GM18520 (cell line): ENCODE data around the gene XIRP2.

Source experiments
- ATAC-seq: cut with Tn5 transposase; IDR thresholded peaks from one replicate; pipeline ENCODE4 v1.9.1; 2021; ENCODE audit not compliant: unreplicated experiment

XIRP2 gene

GRCh38 chr2:167289651-167290410, 401.6 kb downstream of the XIRP2 start:
- ATAC-seq: no peak

DNA sequence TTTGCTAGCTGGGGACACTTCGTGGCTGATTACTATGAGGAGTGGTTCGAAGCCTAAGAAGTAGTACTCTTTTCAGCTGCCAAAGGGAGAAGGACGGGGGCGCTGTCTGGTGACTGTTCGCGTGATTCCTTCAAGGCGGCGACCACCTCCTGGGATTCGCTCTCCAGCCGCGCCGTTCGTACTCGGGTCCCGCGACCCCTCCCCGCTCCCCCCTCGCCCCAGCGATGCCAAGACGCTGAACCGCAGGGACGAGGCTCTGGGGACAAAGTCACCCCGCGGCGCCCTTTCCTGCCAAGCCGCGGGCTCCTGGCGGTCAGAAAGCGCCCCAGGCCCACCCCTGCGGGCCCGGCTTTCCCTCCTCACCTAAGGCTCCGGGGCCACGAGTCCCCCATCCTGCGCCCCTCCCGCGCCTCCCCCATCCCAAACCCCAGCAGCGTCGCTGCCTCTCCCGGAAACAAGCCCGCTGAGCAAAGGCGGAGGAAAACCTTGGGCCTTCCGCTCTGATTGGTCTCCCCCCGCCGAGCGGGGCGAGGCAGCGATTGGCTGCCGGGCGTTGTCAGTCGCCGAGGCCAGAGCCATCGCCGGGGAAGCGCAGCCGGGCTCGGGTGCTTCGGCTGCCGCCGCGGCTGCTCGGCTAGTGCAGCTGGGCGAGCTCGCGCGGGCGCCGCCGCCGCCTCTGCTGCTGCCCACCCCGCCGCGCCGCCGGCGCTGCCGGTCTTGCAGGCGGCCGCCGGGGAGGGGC, 404.3 kb downstream of the XIRP2 start, which contains the start of gene B3GALT1:
TSS of gene B3GALT1 (plus strand) at position 572 of the 742 bp plus-strand sequence.
- ATAC-seq: peak; percentile 99

- ATAC-seq: no peak
Measured at GRCh38 chr2:167293172-167293781, 405.0 kb downstream of the XIRP2 start.

DNA sequence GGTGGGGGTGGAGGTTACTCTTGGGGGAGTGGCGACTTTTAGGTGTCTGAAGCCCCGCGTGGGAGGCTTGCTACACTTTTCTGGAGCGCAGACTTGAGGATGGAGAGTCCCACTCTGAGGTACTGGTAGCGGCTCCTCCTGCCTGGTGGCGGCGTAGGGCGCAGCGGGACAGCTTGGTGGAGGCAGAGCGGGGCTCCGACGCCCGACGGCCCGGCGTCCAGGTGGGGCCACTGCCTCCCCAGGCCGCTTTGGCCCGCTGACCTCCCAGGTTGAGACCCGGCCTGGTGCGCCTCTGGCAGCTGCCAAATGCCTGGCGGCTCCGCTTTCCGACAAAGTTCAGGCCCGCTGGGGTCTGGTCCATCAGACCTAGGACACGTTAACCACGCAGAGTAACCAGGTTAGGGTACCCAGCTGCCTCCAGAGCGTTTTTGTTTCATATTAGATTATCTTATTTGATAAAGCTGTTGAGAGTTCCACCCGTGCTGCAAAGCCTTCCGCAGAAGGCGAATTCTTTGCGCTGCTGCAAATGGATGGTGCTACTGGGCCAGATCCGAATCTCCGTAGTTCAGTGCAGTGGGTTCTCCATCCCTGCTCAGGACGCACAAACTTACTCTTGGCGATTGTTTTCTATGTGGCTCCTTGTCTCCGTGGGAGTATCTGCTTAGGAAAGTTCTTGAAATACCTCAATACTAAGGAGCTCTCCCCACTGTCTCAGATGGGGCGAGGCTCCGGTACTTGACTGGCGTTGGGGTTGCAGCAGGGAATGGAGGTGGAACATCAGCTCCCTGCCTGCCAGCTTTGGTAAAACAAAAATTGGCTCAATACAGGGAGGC, 405.9 kb downstream of the XIRP2 start:
- no peak for ATAC-seq

GRCh38 chr2:167294776-167295140, 406.5 kb downstream of the XIRP2 start:
- no peak for ATAC-seq

GRCh38 chr2:167297292-167297691, 409.0 kb downstream of the XIRP2 start:
- no peak for ATAC-seq

GRCh38 chr2:167298017-167298416, 409.7 kb downstream of the XIRP2 start:
- ATAC-seq: no peak
